ENCODE data around the gene PRKCZ.
"Not testable (repeated sequence)": the region's sequence is repeated elsewhere in the genome, so short reads cannot be mapped to it uniquely, and the experiment has no call there.

The PRKCZ gene

GRCh38 chr1:2133879-2134215 is 83.6 kb downstream of the PRKCZ start:
- no peak for DNase-seq (ENCODE audit: low spot score)
- no peak for FAIRE-seq

DNA sequence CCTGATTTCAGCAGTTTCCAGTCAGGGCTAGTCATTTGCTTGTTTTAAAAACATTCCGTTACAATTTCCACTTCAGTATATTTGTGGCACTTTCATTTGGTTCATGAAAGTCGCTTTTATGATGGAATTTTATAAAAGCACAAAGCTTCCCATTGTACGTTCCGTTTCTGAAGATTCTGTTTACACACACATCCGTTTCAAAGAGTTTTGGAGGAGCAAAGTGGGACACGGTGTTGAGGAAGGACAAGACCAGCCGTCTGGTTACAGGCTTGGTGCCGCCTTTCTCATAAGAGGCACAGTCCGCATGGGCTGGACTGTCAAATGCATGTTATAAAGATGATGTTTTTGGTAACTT is 84.0 kb downstream of the PRKCZ start:
- DNase-seq (ENCODE audit: low spot score) (no peak), FAIRE-seq (no peak)

DNA sequence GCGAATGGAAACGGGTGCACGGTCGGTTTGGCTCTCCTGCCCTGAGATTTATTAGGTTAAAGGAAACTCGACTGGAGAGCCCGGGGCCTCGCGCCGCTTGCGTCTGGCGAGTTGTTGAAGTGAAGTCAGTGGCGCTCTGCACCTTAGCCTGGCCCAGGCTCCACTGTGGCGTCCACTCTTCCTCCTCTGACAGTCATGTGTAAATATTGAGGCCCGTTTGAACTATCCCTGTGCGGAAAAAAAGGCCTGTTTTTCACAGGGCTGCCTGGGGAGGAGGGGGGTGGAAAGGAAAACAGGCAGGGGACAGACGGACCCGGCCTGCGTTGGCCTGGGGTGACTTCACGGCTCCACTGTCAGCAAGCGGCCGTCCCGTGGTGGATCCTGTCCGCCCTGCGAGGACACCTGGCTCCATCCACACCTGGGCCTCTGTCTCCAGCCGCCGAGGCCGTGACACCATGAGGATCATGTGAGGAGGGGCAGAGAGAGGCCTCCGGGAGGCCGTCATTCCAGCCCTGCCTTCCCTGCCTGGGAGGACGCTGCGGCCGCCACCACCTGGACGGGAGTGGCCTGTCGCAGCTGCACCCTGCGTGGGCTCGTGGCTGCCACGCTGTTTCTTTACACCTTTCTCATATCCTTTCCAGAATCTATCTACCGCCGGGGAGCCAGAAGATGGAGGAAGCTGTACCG is 84.6 kb downstream of the PRKCZ start:
- no peak for DNase-seq (ENCODE audit: low spot score)
- FAIRE-seq: no peak

GRCh38 chr1:2135441-2135841 is 85.2 kb downstream of the PRKCZ start:
- FAIRE-seq: no peak
- no peak for DNase-seq (ENCODE audit: low spot score)

DNA sequence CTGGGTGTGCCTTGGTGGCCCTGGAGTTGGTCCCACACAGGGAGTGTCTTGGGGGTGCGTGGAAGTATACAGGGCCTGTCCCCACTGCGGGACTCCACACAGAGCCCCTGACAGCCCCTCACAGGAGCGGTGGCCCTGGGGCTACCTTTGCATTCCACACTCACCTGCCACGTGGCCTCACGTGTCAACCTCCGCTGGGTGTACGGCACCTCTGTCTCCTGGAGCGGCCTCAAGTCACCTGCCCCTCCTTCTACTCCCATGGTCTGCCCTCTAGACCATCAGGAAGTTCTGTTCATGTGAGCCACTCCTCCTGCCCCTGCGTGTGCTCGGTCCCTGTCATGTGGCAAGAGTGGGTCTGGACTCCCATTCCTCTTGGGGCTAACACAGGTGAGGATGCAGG is 85.7 kb downstream of the PRKCZ start:
- DNase-seq (ENCODE audit: low spot score): no peak
- no peak for FAIRE-seq

- no peak for FAIRE-seq
- no peak for DNase-seq (ENCODE audit: low spot score)
Measured at GRCh38 chr1:2136386-2137235, 86.4 kb downstream of the PRKCZ start.

GRCh38 chr1:2137257-2138121 is 87.3 kb downstream of the PRKCZ start:
- no peak for DNase-seq (ENCODE audit: low spot score)
- FAIRE-seq: no peak

- not testable (repeated sequence) for FAIRE-seq; DNase-seq (ENCODE audit: low spot score)
Measured at GRCh38 chr1:2139156-2139555, 88.9 kb downstream of the PRKCZ start.

GRCh38 chr1:2141025-2141424 is 90.8 kb downstream of the PRKCZ start:
- no peak for DNase-seq (ENCODE audit: low spot score)
- no peak for FAIRE-seq

DNA sequence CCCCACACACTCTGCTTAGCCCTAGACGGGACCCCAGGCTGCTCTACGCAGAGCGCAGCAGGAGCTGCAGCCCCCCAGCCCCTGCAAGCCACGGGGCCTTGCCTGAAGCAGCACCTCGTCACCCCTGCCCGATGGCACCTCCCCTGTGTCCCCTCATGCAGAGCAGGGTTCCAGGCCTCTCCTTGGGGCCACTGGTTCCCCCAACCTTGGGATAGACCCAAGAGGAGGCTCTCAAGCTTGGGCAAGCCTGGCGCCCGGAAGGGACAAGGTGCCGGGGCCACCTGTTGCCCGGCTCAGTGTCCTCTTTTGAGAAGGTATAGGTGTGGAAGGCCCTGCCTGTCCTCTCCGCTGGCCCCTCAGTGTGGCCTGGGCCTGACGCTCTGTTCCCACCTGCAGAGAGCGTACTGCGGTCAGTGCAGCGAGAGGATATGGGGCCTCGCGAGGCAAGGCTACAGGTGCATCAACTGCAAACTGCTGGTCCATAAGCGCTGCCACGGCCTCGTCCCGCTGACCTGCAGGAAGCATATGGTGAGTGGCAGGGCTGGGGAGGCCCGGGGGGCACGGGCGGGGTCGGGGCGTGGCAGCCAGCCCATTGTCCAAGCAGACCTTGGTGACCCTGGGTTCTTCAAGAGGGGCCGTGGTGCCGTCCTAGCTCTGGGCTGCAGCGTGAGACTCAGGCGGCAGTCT is 93.7 kb downstream of the PRKCZ start:
- DNase-seq (ENCODE audit: low spot score) (no peak), FAIRE-seq (no peak)

GRCh38 chr1:2144501-2145090 is 94.4 kb downstream of the PRKCZ start:
- DNase-seq (ENCODE audit: low spot score): no peak
- FAIRE-seq: no peak

- DNase-seq (ENCODE audit: low spot score) (no peak), FAIRE-seq (no peak)
Measured at GRCh38 chr1:2145946-2146835, 96.0 kb downstream of the PRKCZ start.

GRCh38 chr1:2146836-2147517 is 96.8 kb downstream of the PRKCZ start:
- DNase-seq (ENCODE audit: low spot score) (no peak), FAIRE-seq (no peak)

- DNase-seq (ENCODE audit: low spot score); FAIRE-seq: not testable (repeated sequence)
Measured at GRCh38 chr1:2147869-2148268, 97.7 kb downstream of the PRKCZ start.

DNA sequence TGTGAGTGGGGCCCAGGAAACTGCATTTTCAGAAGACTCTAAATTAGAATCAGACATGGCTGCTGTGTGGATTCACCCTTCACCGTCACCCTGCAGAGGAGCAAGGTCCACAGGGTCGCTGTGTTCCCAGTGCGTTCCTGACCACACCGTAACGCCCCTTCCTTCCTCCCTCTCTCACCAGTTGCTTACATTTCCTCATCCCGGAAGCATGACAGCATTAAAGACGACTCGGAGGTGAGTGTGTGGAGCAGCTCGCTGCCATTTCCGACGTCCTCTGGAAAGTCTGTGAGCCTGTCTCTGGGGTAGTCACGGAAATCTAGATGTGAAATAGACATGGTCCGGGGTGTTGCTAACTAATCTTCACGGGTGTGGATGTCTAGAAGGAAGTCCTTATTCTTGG is 98.5 kb downstream of the PRKCZ start:
- FAIRE-seq (no peak), DNase-seq (ENCODE audit: low spot score) (no peak)

- FAIRE-seq (no peak), DNase-seq (ENCODE audit: low spot score) (no peak)
Measured at GRCh38 chr1:2150801-2151200, 100.6 kb downstream of the PRKCZ start.

- no peak for FAIRE-seq
- DNase-seq (ENCODE audit: low spot score): no peak
Measured at GRCh38 chr1:2151252-2151651, 101.0 kb downstream of the PRKCZ start.

- no peak for FAIRE-seq
- no peak for DNase-seq (ENCODE audit: low spot score)
Measured at GRCh38 chr1:2151911-2152310, 101.7 kb downstream of the PRKCZ start.

DNA sequence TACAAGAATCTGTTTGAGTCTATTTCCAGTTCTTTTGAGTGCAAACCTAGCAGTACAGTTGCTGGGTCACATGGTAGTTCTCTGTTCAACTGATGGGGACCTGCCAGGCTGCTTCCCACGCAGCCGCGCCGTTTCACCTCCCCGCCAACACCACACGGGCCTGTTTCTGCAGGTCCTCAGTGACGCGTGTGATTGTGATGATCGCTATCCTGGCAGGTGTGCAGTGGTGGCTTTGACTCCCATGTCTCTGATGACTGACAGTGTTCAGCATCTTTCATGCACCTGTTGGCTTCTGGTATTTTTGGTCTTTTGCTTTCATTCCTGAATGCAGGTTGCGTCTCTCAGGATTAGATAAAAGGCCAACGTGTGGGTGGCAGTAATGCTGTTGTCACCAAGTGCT is 102.7 kb downstream of the PRKCZ start:
- DNase-seq (ENCODE audit: low spot score): no peak
- no peak for FAIRE-seq

- no peak for FAIRE-seq
- no peak for DNase-seq (ENCODE audit: low spot score)
Measured at GRCh38 chr1:2154022-2154421, 103.8 kb downstream of the PRKCZ start.
